Panc1 (cell line): ENCODE data around the gene DHRS4L2. TPM values are rescaled to one million over a fixed set of nuclear protein-coding genes. Genes with fewer than 3 reads are reported as not detected.

Experiments
- ATAC-seq: fragments of 200-7000 bp; cut with Tn5 transposase; 2 replicates; pipeline ENCODE4 v1.9.1; 2020; ENCODE audit warnings: mild to moderate bottlenecking, moderate library complexity
- BruUV-seq: library from RNA; stranded (reverse); fragments of 400-500 nt; replicated peaks from 2 replicates; lab custom pipeline; 2021; lab: Mats Ljungman, UMichigan
- CTCF ChIA-PET: fragments of 300-600 bp; sonication (Branson Sonifier 250); formaldehyde crosslinking; loops from one replicate; lab custom pipeline; 2022; ENCODE audit warnings: antibody characterized with exemption; lab: Charles Lee
- POLR2A ChIA-PET: fragments of 300-600 bp; sonication (Branson Sonifier 250); formaldehyde crosslinking; loops from one replicate; lab custom pipeline; 2022; ENCODE audit warnings: antibody characterized with exemption; lab: Charles Lee
- DNase-seq: peaks from one replicate; pipeline ENCODE4 v3.0.0-alpha.2; 2010; ENCODE audit warnings: low read depth, low spot score
- H3K27ac ChIP-seq: 2 replicates; pipeline ENCODE4 v1.5.1; 2011; ENCODE audit warnings: mild to moderate bottlenecking, low read length, inconsistent platforms
- H3K27me3 ChIP-seq: fragments of 200-500 bp; sonication (Bioruptor generic); 2 replicates; pipeline ENCODE4 v1.6.0; 2014; ENCODE audit warnings: low read length, inconsistent platforms; ENCODE audit not compliant: control insufficient read depth, insufficient read depth
- H3K36me3 ChIP-seq: fragments of 200-500 bp; sonication (Bioruptor generic); 2 replicates; pipeline ENCODE4 v1.5.1; 2014; ENCODE audit warnings: inconsistent platforms, mild to moderate bottlenecking, low read length, moderate library complexity; ENCODE audit not compliant: control insufficient read depth, insufficient read depth
- H3K4me1 ChIP-seq: 2 replicates; pipeline ENCODE4 v1.5.1; 2011; ENCODE audit warnings: inconsistent platforms, mild to moderate bottlenecking, low read length, moderate library complexity; ENCODE audit not compliant: control insufficient read depth, insufficient read depth
- H3K4me3 ChIP-seq, 2 experiments: 2 replicates each; pipeline ENCODE4 v1.5.1; 2011 to 2012; ENCODE audit warnings: low read depth in 2 of 2, low read length in 2 of 2, mild to moderate bottlenecking in 2 of 2, inconsistent platforms in 1 of 2, moderate library complexity in 1 of 2
- H3K9me3 ChIP-seq: fragments of 200-500 bp; sonication (Bioruptor generic); 2 replicates; pipeline ENCODE4 v1.5.1; 2014; ENCODE audit warnings: low read depth, mild to moderate bottlenecking, inconsistent platforms, low read length, moderate library complexity; ENCODE audit not compliant: control insufficient read depth, insufficient read depth
- POLR2AphosphoS5 ChIP-seq: IDR thresholded peaks from 2 replicates; pipeline ENCODE4 v1.6.1; 2012; ENCODE audit warnings: mild to moderate bottlenecking, low read depth, low read length, moderate library complexity
- SIN3A ChIP-seq: IDR thresholded peaks from 2 replicates; pipeline ENCODE4 v1.6.1; 2012; ENCODE audit warnings: low read depth, mild to moderate bottlenecking, low read length, moderate library complexity, borderline replicate concordance; ENCODE audit not compliant: insufficient read depth
- TCF7L2 ChIP-seq: IDR thresholded peaks from 2 replicates; pipeline ENCODE4 v1.6.1; 2011; ENCODE audit warnings: mild to moderate bottlenecking, low read depth, low read length, inconsistent platforms
- in situ Hi-C: cut with HindIII; loops from 2 replicates; pipeline ENCODE4 v1.10.0; 2016; ENCODE audit warnings: low sequenced_read_pairs, low pct_unique_long_range_greater_than_20kb
- intact Hi-C: fragments of 100-400 bp; cut with micrococcal nuclease; formaldehyde crosslinking; loops from one replicate; pipeline ENCODE4 v1.10.0; 2022; ENCODE audit not compliant: unreplicated experiment
- total RNA-seq: library from RNA; stranded (reverse); gene quantifications from one replicate; pipeline ENCODE4 v1.2.1, GENCODE V29; 2021; ENCODE audit not compliant: unreplicated experiment
- TF ChIP-seq, protein P1 (sequence below), 2 experiments: IDR thresholded peaks; 2 replicates each; pipeline ENCODE4 v1.6.1; 2011 to 2012; ENCODE audit warnings: low read depth in 2 of 2, control low read depth in 1 of 2, low read length in 1 of 2, mild to moderate bottlenecking in 1 of 2, moderate library complexity in 1 of 2; ENCODE audit not compliant: insufficient read depth in 1 of 2
- TF ChIP-seq, protein P2 (sequence below): fragments of 450-650 bp; IDR thresholded peaks from 2 replicates; pipeline ENCODE4 v1.5.1; 2017; ENCODE audit warnings: mild to moderate bottlenecking

The DHRS4L2 gene
- total RNA-seq, 1 experiment from 2014 or later = 8.0 TPM

DNA sequence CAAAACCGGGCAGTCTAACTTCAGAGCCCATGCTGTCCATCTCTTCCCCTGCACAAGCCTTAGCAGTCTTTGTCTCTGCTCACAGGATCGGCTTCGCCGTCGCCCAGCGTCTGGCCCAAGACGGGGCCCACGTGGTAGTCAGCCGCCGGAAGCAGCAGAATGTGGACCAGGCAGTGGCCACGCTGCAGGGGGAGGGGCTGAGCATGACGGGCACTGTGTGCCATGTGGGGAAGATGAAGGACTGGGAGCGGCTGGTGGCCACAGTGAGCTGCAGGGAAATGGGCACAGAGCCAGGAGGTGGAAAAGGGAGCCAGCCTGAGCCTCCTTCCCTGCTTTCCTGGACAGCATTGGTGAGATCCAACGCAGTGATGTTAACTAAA is 48.9 kb downstream of the DHRS4L2 start:
- intact Hi-C loops (no loop called here), in situ Hi-C loops (no loop called here)
- Histone ChIP-seq H3K27me3 (no peaks in the 10 kb centered on the region), H3K9me3 (no peaks in the 10 kb centered on the region; the same call in 1 of the 2 replicates), H3K4me3 (no peak overlapping the region), H3K27ac (no peak overlapping the region), H3K36me3 (no peaks in the 10 kb centered on the region), H3K4me1 (no peaks in the 10 kb centered on the region)
- TF ChIP-seq, protein P1, sequence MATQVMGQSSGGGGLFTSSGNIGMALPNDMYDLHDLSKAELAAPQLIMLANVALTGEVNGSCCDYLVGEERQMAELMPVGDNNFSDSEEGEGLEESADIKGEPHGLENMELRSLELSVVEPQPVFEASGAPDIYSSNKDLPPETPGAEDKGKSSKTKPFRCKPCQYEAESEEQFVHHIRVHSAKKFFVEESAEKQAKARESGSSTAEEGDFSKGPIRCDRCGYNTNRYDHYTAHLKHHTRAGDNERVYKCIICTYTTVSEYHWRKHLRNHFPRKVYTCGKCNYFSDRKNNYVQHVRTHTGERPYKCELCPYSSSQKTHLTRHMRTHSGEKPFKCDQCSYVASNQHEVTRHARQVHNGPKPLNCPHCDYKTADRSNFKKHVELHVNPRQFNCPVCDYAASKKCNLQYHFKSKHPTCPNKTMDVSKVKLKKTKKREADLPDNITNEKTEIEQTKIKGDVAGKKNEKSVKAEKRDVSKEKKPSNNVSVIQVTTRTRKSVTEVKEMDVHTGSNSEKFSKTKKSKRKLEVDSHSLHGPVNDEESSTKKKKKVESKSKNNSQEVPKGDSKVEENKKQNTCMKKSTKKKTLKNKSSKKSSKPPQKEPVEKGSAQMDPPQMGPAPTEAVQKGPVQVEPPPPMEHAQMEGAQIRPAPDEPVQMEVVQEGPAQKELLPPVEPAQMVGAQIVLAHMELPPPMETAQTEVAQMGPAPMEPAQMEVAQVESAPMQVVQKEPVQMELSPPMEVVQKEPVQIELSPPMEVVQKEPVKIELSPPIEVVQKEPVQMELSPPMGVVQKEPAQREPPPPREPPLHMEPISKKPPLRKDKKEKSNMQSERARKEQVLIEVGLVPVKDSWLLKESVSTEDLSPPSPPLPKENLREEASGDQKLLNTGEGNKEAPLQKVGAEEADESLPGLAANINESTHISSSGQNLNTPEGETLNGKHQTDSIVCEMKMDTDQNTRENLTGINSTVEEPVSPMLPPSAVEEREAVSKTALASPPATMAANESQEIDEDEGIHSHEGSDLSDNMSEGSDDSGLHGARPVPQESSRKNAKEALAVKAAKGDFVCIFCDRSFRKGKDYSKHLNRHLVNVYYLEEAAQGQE (IDR thresholded peaks at IDR 0.05; ENCODE audit: insufficient read depth in 1 of 2, low read depth in 2 of 2, low read length in 1 of 2) = no peak
- TF ChIP-seq TCF7L2 = no peak
- TF ChIP-seq SIN3A = no peak
- TF ChIP-seq POLR2AphosphoS5 = no peak
- TF ChIP-seq, protein P2, sequence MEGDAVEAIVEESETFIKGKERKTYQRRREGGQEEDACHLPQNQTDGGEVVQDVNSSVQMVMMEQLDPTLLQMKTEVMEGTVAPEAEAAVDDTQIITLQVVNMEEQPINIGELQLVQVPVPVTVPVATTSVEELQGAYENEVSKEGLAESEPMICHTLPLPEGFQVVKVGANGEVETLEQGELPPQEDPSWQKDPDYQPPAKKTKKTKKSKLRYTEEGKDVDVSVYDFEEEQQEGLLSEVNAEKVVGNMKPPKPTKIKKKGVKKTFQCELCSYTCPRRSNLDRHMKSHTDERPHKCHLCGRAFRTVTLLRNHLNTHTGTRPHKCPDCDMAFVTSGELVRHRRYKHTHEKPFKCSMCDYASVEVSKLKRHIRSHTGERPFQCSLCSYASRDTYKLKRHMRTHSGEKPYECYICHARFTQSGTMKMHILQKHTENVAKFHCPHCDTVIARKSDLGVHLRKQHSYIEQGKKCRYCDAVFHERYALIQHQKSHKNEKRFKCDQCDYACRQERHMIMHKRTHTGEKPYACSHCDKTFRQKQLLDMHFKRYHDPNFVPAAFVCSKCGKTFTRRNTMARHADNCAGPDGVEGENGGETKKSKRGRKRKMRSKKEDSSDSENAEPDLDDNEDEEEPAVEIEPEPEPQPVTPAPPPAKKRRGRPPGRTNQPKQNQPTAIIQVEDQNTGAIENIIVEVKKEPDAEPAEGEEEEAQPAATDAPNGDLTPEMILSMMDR = no peak
- ATAC-seq (no peak), DNase-seq (no peak)
- ChIA-PET POLR2A (no interaction called here), CTCF (no interaction called here)
- no TSS peak for BruUV-seq

DNA sequence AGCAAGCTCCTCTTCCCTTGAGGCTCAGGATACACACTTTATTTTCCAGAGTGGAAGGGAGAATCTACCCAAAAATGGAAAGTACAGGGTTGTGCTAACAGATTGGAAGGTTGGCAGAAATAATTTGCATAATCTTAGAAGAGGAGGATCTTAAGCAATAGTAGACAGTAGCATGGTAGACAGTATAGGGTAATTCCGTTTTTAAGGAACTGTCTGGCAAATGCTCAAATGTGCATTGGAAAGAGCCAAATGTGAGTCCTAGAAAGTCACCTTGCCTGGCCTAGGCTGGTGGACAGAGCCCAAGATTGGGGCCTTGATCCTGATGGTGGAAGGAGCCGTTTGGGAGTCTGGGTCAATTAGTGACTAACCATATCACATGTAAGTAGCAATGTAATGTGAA is 50.0 kb downstream of the DHRS4L2 start:
- ATAC-seq (no peak), DNase-seq (no peak)
- ChIA-PET CTCF (interaction anchor here (0.7 kb wide), 1 partner anchor 82 kb away, joined by 5 read pairs; no protein-coding TSS in a partner anchor), POLR2A (no interaction called here)
- TF ChIP-seq, protein P1 (IDR thresholded peaks at IDR 0.05; ENCODE audit: insufficient read depth in 1 of 2, low read depth in 2 of 2, low read length in 1 of 2) = no peak
- TF ChIP-seq SIN3A (no peak), POLR2AphosphoS5 (no peak), TCF7L2 (no peak)
- TF ChIP-seq, protein P2 = no peak
- H3K36me3 ChIP-seq = no peaks in the 10 kb centered on the region
- H3K27me3 ChIP-seq = no peaks in the 10 kb centered on the region
- H3K4me1 ChIP-seq = no peaks in the 10 kb centered on the region
- intact Hi-C loops = no loop called here
- H3K4me3 ChIP-seq = no peak overlapping the region
- BruUV-seq = no TSS peak
- H3K9me3 ChIP-seq = no peaks in the 10 kb centered on the region
- no peak overlapping the region for H3K27ac ChIP-seq
- in situ Hi-C loops = no loop called here
